ENCODE measurements around the gene ZMYM5.
"Not testable (repeated sequence)": the region's sequence is repeated elsewhere in the genome, so short reads cannot be mapped to it uniquely, and the experiment has no call there.

GRCh38 chr13:19782727-19783682, 80.4 kb downstream of the ZMYM5 start, which contains the start of gene PSPC1:
- TF ChIP-seq CBX3 (IDR thresholded peaks at IDR 0.05; ENCODE audit: borderline replicate concordance in 1 of 2, low read length in 2 of 2); CTCF (IDR thresholded peaks at IDR 0.05 in 2 of 3, conservative IDR thresholded peaks at IDR 0.05 in 1 of 3; ENCODE audit: insufficient read depth in 2 of 3, low read depth in 1 of 3, low read length in 3 of 3); ZBTB34 (CRISPR knock-in tag; IDR thresholded peaks at IDR 0.05); ELF1 (tag; IDR thresholded peaks at IDR 0.05); MBD2 (IDR thresholded peaks at IDR 0.05; ENCODE audit: borderline replicate concordance, low read depth); STAG1 (CRISPR knock-in tag; IDR thresholded peaks at IDR 0.05; ENCODE audit: borderline replicate concordance); CREB1 (IDR thresholded peaks at IDR 0.05); CREB1 (CRISPR knock-in tag; IDR thresholded peaks at IDR 0.05); ZBTB11 (CRISPR knock-in tag; IDR thresholded peaks at IDR 0.05): not testable (repeated sequence)
